Stimulated activated CD8-positive, alpha-beta memory T cell treated with anti-CD3 and anti-CD28 coated beads, Interleukin-4, amount 100 ng/mL, for 1 hour (primary cell): ENCODE results near the gene UPK3B.
A peak's percentile ranks its signal among the peaks of the same experiment; 100 is the strongest.
"Not testable (repeated sequence)": the region's sequence is repeated elsewhere in the genome, so short reads cannot be mapped to it uniquely, and the experiment has no call there.

Experiments used
- DNase-seq, 2 donors: peaks; one replicate each; pipeline ENCODE4 v3.0.0-alpha.2; 2020; ENCODE audit warnings: low read depth in 2 of 2, low spot score in 1 of 2

UPK3B gene

DNA sequence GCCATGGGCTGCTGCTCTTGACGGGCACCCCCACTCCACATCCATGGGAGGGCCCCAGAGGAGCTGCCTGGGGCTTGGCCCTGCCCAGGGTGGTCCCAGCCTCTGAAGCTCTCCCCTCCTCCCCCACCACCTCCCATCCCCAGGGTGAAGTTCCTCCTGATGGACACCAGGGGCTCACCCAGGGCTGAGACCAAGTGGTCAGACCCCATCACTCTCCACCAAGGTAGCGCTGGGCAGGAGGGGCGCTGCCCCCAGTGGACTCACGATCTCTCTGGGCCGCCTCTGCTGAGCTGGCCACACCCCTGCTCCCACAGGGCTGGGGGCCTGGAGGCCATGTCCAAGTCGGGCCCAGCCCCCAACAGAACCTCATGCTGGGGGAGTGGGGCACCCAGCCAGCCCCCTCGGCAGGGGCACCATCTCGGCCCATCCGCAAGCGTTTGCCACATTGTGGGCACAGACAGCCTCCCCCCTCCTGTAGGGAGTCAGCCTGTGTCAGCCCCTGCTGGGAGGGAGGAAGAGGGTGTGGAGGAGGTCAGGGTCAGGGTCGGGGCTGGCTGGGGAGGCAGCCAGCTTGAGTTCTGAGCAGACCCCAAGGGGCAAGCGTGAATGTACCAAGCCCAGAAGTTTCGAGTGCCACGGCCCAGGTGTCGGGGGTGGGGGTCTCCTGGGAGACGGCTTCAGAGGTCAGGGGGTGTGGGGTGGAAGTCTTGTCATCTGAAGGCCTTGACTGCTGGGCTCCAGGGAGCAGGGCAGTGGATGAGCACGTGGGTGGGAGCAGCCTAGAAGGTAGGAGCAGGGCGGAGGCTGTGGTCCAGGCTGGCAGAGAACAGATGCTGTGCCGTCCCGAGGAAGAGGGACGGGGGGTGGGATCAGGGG lies 2.8 kb downstream of the UPK3B start:
- DNase-seq, result no peak

- DNase-seq, result no peak
Observed at GRCh38 chr7:76513817-76514799, 3.8 kb downstream of the UPK3B start.

DNA sequence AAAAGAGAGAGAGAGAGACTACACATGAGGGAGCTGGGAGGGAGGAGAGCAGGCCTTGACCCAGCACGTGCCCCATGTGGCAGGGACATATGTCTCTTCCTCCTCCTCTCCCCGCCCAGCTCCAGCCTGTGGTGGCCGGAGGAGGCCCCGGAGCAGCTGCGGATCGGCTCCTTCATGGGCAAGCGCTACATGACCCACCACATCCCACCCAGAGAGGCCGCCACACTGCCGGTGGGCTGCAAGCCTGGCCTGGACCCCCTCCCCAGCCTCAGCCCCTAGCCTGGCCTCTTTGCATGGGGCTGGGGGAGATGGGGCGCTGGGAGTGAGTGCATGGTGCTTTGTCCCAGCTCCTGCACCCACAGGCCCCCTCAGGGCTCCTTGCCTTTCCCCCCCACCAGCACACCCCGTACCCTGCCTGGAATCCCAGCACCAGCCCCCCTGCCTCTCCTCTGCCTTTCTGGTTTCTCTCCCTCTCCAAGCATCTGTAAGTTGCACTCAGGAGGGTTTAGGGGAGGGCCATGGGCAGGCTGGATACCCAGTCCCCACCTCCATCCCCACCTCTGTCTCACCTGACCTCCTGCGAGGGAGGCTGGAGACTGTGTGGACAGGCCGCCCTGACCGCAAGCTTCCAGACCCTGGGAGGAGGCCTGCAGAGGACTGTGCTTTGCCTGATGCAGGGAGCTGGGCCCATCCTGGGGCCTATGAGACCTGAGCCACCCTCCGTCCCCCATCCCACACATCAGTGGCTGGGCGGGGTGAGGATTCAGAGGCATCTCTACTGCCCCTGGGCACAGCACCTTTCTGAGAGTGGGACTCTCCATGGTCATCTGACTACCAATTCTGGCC lies 4.8 kb downstream of the UPK3B start:
- no peak for DNase-seq

DNA sequence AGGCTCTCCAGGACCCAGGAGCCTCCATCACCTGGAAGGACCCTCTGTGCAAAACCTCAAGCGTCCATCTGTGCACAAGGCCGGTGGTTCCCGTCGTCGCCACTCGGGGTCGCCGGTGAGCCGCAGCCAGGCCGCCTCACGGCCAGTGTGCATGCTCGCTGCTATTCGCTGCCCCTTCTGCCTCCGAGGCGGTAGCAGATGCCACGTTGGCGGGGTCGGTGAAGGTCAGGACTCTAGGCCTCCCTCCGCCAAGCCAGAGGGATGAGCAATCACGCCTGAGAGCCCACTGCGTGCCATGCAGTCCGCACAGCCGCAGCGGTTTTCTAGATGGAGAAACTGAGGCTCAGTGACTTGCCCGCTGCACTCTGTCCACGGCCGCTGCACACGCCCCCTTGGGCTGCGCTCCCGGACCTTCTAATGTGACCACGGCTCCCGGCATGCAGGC lies 5.7 kb downstream of the UPK3B start:
- no peak for DNase-seq

- DNase-seq, result not testable (repeated sequence)
Observed at GRCh38 chr7:76516932-76517331, 6.6 kb downstream of the UPK3B start.

GRCh38 chr7:76526183-76526582 lies 15.8 kb downstream of the UPK3B start:
- not testable (repeated sequence) for DNase-seq

DNA sequence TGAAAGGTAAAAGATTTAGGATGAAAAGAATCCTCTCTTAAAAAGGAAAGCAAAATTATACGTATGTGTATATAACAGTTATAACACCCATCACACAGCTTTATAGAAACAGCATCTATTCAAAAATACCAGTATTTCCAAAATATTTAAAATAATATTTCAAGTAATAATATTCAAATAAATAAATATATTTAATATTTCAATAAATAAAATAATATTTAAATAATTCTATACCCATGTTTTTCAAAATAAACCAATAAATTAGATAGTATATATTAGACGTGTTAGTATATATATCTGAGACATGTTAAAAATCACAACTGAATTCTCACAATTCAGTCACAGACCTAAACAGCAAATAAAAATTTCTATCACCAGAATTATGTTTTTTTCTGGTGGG lies 21.3 kb downstream of the UPK3B start:
- DNase-seq, result not testable (repeated sequence)

DNA sequence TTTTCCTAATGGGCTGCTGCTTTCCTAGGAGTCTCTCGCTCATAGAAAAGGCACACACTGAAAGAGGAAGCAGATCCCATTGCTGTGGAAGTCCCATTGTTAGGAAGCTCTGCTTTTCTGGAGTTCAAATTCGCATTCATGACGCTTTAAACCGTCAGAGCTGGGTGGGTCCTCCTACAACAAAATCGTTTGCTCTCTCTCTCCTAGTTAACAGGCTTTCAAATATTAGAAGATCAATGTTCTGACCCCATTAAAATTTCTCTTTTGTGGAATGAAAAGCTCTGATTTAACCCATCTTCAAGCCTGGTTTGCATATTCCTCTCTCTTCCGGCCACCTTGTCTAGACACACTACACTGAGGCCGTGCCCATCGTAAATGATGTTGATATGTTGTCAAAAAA lies 32.8 kb downstream of the UPK3B start, which contains the start of gene SPDYE16:
TSS of gene SPDYE16 (minus strand) at position 101 of the 400 bp plus-strand sequence. CDS start 1,838 bp downstream, outside the sequence.
- DNase-seq, result not testable (repeated sequence)

GRCh38 chr7:76549025-76549854 lies 38.9 kb downstream of the UPK3B start:
- peak; percentile 50 to 66 for DNase-seq

- DNase-seq, result not testable (repeated sequence)
Observed at GRCh38 chr7:76549855-76550248, 39.5 kb downstream of the UPK3B start.

DNA sequence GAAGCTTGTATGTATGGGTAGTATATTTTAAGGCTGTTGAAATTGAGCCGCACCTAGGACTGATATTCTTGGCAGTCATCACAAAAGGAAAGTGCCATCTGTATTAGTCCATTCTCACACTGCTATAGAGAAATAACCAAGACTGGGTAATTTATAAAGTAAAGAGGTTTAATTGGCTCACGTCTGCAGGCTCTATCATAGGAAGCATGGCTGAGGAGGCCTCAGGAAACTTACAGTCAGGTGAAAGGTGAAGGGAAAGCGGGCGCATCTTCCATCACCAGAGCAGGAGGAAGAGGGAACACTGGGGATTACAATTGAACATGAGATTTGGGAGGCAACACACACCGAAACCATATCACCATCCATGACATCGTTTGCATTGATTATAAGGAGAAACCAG lies 41.6 kb downstream of the UPK3B start:
- DNase-seq, result not testable (repeated sequence)

DNA sequence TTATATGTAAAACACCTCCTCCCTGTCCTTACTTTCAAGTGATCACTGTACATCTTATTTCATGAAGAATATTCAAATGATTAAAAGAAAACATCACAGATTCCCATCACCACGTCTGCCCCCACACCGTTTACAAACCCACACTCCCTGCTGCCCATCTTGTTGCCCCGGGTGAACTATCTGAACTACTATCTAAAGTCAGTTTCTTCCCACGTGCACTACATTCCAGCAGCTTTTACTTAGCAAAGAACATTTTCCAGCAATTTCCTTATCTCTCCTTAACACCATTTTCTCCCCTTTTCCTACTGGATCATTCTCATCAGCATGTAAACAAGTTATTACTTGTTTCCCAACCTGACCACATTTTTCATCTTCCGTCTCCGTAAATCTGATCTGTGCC lies 49.3 kb downstream of the UPK3B start:
- not testable (repeated sequence) for DNase-seq

DNA sequence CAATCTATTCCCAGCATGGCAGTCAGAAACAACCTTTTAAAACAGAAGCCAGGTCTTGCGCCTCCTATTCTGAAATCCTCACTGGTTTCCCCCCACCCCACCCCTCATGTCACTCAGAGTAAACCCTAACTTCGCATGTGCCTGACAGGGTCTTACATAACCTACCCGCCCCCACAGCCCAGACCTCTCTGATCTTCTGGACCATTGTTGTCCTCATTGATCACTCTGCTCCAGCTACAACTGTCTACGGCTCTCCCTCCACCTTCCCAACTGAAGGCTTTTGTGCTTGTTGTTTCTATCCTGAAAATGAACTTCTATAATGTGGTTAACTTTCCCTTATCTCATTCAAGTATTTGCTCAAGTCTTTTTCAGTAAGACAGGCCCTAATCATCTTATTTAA lies 49.8 kb downstream of the UPK3B start:
- not testable (repeated sequence) for DNase-seq

GRCh38 chr7:76561342-76561741 lies 51.0 kb downstream of the UPK3B start:
- not testable (repeated sequence) for DNase-seq

- not testable (repeated sequence) for DNase-seq
Observed at GRCh38 chr7:76565001-76565400, 54.6 kb downstream of the UPK3B start.
